Transverse colon (tissue), 4 donors: Measurements from ENCODE around the gene ANKRD12. TPM values are rescaled to one million over a fixed set of nuclear protein-coding genes. Genes with fewer than 3 reads are reported as not detected.

Experiments
- DNase-seq: peaks from one replicate; pipeline ENCODE4 v3.0.0-alpha.2; 2019
- H3K27ac ChIP-seq, 4 donors: fragments of 200-600 bp; sonication (generic); 2 replicates each; pipeline ENCODE4 v1.5.1; 2016 to 2018; ENCODE audit warnings: inconsistent platforms in 4 of 4
- H3K27me3 ChIP-seq: fragments of 200-600 bp; sonication (generic); 2 replicates; pipeline ENCODE4 v1.5.1; 2017; ENCODE audit warnings: inconsistent platforms
- H3K36me3 ChIP-seq, 4 donors: fragments of 200-600 bp; sonication (generic); 2 replicates each; pipeline ENCODE4 v1.5.1; 2017 to 2019; ENCODE audit warnings: inconsistent platforms in 4 of 4
- H3K4me1 ChIP-seq, 4 donors: fragments of 200-600 bp; sonication (generic); 2 replicates each; pipeline ENCODE4 v1.5.1; 2017 to 2020; ENCODE audit warnings: inconsistent platforms in 4 of 4
- H3K4me3 ChIP-seq, 4 donors: fragments of 200-600 bp; sonication (generic); 1 replicate in 1 of 4; 2 replicates in 3 of 4; pipeline versions ENCODE4 v1.5.1 to v1.6.1; 2017 to 2019; ENCODE audit warnings: inconsistent platforms in 4 of 4
- H3K9me3 ChIP-seq, 2 donors: fragments of 200-600 bp; sonication (generic); 2 replicates each; pipeline ENCODE4 v1.5.1; 2017 to 2019; ENCODE audit warnings: inconsistent platforms in 2 of 2
- CTCF ChIP-seq, 5 experiments: fragments of 200-600 bp in 3 of 5; fragments of 450-650 bp in 2 of 5; sonication (generic) in 3 of 5; IDR thresholded peaks; 1 replicate in 2 of 5; 2 replicates in 3 of 5; pipeline ENCODE4 v1.5.1; 2016 to 2017; ENCODE audit warnings: antibody characterized with exemption in 5 of 5, inconsistent platforms in 3 of 5, mild to moderate bottlenecking in 2 of 5, moderate library complexity in 1 of 5
- EP300 ChIP-seq: sonication (generic); formaldehyde crosslinking; IDR thresholded peaks from one replicate; pipeline ENCODE4 v1.6.1; 2017; ENCODE audit warnings: antibody characterized with exemption, low read depth
- POLR2A ChIP-seq: fragments of 450-650 bp; IDR thresholded peaks from one replicate; pipeline ENCODE4 v1.6.1; 2016; ENCODE audit warnings: antibody characterized with exemption, mild to moderate bottlenecking, moderate library complexity
- POLR2AphosphoS5 ChIP-seq, 3 donors: sonication (generic); formaldehyde crosslinking; IDR thresholded peaks; one replicate each; pipeline ENCODE4 v1.6.1; 2016; ENCODE audit warnings: antibody characterized with exemption in 3 of 3
- WGBS, 2 donors: methylation state at CpG; one replicate each; pipeline ENCODE4 v1.1.5; 2018; ENCODE audit warnings: low coverage in 1 of 2; 5-methylcytosine and 5-hydroxymethylcytosine counted together
- in situ Hi-C, 4 donors: fragments of 200-750 bp; cut with MboI; loops; one replicate each; pipeline versions ENCODE4 v1.15.0 to v1.15.1; 2017; ENCODE audit warnings: low sequenced_read_pairs in 3 of 4, low pct_ligation_motif_present in 1 of 4, low pct_unique_long_range_greater_than_20kb in 1 of 4
- intact Hi-C: fragments of 100-400 bp; cut with DNase I; formaldehyde crosslinking; loops from one replicate; pipeline ENCODE4 v1.15.1; 2023; ENCODE audit warnings: low total_unique reads
- total RNA-seq, 4 donors: library from RNA; depleted of rRNA; stranded (reverse); fragments of >200 nt; gene quantifications; one replicate each; pipeline ENCODE4 v1.1.0, GENCODE V29; 2016

The ANKRD12 gene
- total RNA-seq, 4 donors from 2014 or later: 17.5 to 91.8 (median 59.1) TPM

- no peaks in the 10 kb centered on the region for H3K27me3 ChIP-seq
- intact Hi-C loops (loop anchor here (10.0 kb wide), 2 partner anchors 144 to 266 kb away; partner anchors contain the start of gene RALBP1), in situ Hi-C loops (loop anchor here (10.0 to 25.0 kb wide), 4 partner anchors 182 to 268 kb away; no protein-coding TSS in a partner anchor)
- 96% methylated on average over 3 of the region's 3 CpGs; no CpG with 5 or more reads in 1 of the 2 donors for WGBS, 2 donors
- TF ChIP-seq POLR2AphosphoS5 (IDR thresholded peaks at IDR 0.05) (no peak), CTCF (IDR thresholded peaks at IDR 0.05) (no peak), POLR2A (no peak), EP300 (no peak)
- H3K9me3 ChIP-seq: peaks cover 0 to 10% of the 10 kb centered on the region in 2 donors
- H3K4me3 ChIP-seq: no peak overlapping the region
- H3K36me3 ChIP-seq: no peaks in the 10 kb centered on the region
- no peak overlapping the region for H3K27ac ChIP-seq
- DNase-seq: no peak
- peaks cover 0 to 9% (median 4%) of the 10 kb centered on the region in 4 donors for H3K4me1 ChIP-seq
Measured at GRCh38 chr18:9330419-9330818, 193.8 kb downstream of the ANKRD12 start.

- H3K27ac ChIP-seq: peak overlapping the region; percentile 71 to 95 (median 88)
- no peaks in the 10 kb centered on the region for H3K36me3 ChIP-seq
- peaks cover 0 to 19% (median 11%) of the 10 kb centered on the region in 4 donors for H3K4me1 ChIP-seq
- intact Hi-C loops: loop anchor here (10.0 kb wide), 2 partner anchors 141 to 269 kb away; partner anchors contain the start of gene RALBP1
- no peaks in the 10 kb centered on the region for H3K27me3 ChIP-seq
- TF ChIP-seq POLR2A: no peak
- TF ChIP-seq EP300: no peak
- no peak for TF ChIP-seq POLR2AphosphoS5 (IDR thresholded peaks at IDR 0.05)
- no peak for TF ChIP-seq CTCF (IDR thresholded peaks at IDR 0.05)
- in situ Hi-C loops: loop anchor here (10.0 to 25.0 kb wide), 4 partner anchors 179 to 271 kb away; no protein-coding TSS in a partner anchor
- peak overlapping the region; percentile 18 to 95 (median 80) for H3K4me3 ChIP-seq
- DNase-seq: peak; percentile 7
- WGBS, 2 donors: 40 to 43% methylated on average over 18 to 48 of the region's 52 CpGs
- H3K9me3 ChIP-seq: peaks cover 0 to 3% of the 10 kb centered on the region in 2 donors
Measured at GRCh38 chr18:9333441-9334328, 197.1 kb downstream of the ANKRD12 start.

GRCh38 chr18:9334329-9334972, 197.9 kb downstream of the ANKRD12 start, which contains the start of gene TWSG1:
TSS of gene TWSG1 (plus strand) at chr18:9334773. CDS start at chr18:9337230, 2,457 bp downstream.
- Histone ChIP-seq H3K4me3 (peak within 1 kb of the TSS; percentile 79 to 95 (median 88)), H3K27ac (peak within 1 kb of the TSS; percentile 93 to 95 (median 94)), H3K9me3 (no peaks in the 10 kb centered on the region), H3K27me3 (no peaks in the 10 kb centered on the region), H3K4me1 (peaks cover 0 to 19% (median 11%) of the 10 kb centered on the region in 4 donors), H3K36me3 (no peaks in the 10 kb centered on the region)
- in situ Hi-C loops: loop anchor here (10.0 to 25.0 kb wide), 4 partner anchors 178 to 272 kb away; no protein-coding TSS in a partner anchor
- intact Hi-C loops: loop anchor here (10.0 kb wide), 2 partner anchors 140 to 270 kb away; partner anchors contain the start of gene RALBP1
- TF ChIP-seq EP300 (no peak), POLR2A (peak; percentile 55), CTCF (IDR thresholded peaks at IDR 0.05) (peak in 3 of 5 experiments; percentile 24 to 52 (median 48)), POLR2AphosphoS5 (IDR thresholded peaks at IDR 0.05) (peak; percentile 16 to 65 (median 61))
- DNase-seq: peak; percentile 94
- WGBS, 2 donors: 1% methylated on average over 13 of the region's 67 CpGs; no CpG with 5 or more reads in 1 of the 2 donors
